Activated B cell treated with CpG ODN at 0.5 μM for 24 hours (primary cell): ENCODE results near the gene RPL13. TPM values are rescaled to one million over a fixed set of nuclear protein-coding genes. Genes with fewer than 3 reads are reported as not detected.

ENCODE experiments used
- ATAC-seq: fragments of 200-7000 bp; cut with Tn5 transposase; one replicate; pipeline ENCODE4 v1.10.0; 2021; ENCODE audit warnings: low read depth, mild to moderate bottlenecking, moderate library complexity
- CTCF ChIA-PET: fragments of 350-600 bp; sonication (Branson Sonifier 250); formaldehyde crosslinking; loops from one replicate; lab custom pipeline; 2021; ENCODE audit warnings: antibody characterized with exemption; lab: Charles Lee
- POLR2A ChIA-PET: fragments of 350-600 bp; sonication (Branson Sonifier 250); formaldehyde crosslinking; loops from one replicate; lab custom pipeline; 2021; ENCODE audit warnings: antibody characterized with exemption; lab: Charles Lee
- DNase-seq: peaks from one replicate; pipeline ENCODE4 v3.0.0; 2022
- H3K27ac Mint-ChIP-seq: one replicate; pipeline ENCODE4 v1.8.0; 2020; ENCODE audit warnings: mixed read lengths
- H3K27me3 Mint-ChIP-seq: one replicate; pipeline ENCODE4 v1.8.0; 2021; ENCODE audit warnings: mixed read lengths
- H3K36me3 Mint-ChIP-seq: one replicate; pipeline ENCODE4 v1.8.0; 2021; ENCODE audit warnings: low read depth, mixed read lengths
- H3K4me1 Mint-ChIP-seq: one replicate; pipeline ENCODE4 v1.8.0; 2021; ENCODE audit warnings: mixed read lengths
- H3K4me3 Mint-ChIP-seq: one replicate; pipeline ENCODE4 v1.8.0; 2020; ENCODE audit warnings: mild to moderate bottlenecking, mixed read lengths
- H3K9me3 Mint-ChIP-seq: one replicate; pipeline ENCODE4 v1.8.0; 2020; ENCODE audit warnings: mixed read lengths
- intact Hi-C: fragments of 100-400 bp; cut with micrococcal nuclease; formaldehyde crosslinking; loops from one replicate; pipeline ENCODE4 v1.15.1; 2024
- total RNA-seq: library from RNA; stranded (reverse); gene quantifications from 2 replicates; pipeline ENCODE4 v1.2.3, GENCODE V29; 2022
- TF ChIP-seq, protein P1 (sequence below): fragments of 200-600 bp; IDR thresholded peaks from one replicate; pipeline ENCODE4 v1.8.0; 2022; ENCODE audit warnings: antibody characterized with exemption, mild to moderate bottlenecking

Gene RPL13
- total RNA-seq, 1 donor from 2014 or later, result 3,566 TPM

DNA sequence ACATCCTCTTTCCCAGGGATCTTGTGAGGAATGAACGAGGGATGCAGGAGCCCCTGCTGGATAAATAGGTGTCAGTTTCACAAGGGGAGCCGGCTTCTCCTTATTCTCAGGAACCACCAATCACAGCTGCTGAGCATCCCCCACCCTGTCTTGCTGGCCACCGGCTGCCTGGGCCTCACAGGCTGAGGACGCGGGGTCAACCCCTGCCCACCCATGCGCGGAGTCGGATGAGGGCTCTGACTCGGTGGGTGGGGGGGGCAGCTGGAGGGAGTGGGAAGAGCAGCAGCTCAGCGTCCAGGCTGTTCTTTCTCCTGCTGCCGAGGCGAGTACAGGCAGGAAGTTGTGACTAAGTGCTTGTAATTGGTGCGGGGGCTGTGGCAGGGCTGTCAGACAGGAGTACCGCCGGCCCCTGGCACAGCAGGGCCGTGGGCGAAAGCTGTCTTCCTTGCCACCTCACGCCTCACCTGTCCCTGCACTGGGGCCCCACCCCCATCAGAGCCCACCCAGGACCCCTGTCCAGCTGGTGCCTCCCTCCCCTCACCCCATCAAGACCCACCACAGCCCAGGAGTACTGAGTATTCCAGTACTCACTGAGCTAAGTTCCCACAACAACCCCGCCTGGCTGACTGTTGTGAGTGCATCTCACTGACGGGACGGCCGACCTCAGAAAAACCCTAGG is 41.9 kb downstream of the RPL13 start:
- intact Hi-C loops, result no loop called here
- CTCF ChIA-PET, result no interaction called here

DNA sequence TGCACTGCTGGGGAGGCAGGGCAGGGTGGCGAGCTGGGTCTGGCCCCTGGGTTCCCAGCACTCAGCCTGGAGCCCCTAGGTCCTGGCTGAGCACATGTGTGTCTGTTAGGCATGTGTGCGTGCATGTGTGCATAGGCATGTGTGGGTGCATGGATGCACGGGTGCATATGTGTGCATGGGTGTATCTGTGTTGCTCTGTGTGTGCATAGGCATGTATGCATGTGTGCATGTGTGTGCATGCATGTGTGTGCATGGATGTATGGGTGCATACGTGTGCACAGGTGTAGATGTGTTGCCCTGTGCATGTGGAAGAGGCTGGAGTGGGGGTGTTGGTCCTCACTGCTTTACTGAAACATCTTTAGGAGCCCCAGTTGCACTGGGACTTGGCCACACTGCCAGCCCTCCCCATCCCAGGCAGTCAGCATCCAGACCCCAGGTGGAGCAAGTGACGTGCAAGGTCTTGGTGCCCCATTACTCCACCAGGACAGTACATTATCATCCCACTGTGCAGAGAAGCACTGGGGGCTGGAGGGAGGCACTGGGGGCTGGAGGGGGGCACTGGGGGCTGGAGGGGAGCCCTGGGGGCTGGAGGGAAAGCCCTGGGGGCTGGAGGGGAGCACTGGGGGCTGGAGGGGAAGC is 42.6 kb downstream of the RPL13 start:
- TF ChIP-seq, protein P1, sequence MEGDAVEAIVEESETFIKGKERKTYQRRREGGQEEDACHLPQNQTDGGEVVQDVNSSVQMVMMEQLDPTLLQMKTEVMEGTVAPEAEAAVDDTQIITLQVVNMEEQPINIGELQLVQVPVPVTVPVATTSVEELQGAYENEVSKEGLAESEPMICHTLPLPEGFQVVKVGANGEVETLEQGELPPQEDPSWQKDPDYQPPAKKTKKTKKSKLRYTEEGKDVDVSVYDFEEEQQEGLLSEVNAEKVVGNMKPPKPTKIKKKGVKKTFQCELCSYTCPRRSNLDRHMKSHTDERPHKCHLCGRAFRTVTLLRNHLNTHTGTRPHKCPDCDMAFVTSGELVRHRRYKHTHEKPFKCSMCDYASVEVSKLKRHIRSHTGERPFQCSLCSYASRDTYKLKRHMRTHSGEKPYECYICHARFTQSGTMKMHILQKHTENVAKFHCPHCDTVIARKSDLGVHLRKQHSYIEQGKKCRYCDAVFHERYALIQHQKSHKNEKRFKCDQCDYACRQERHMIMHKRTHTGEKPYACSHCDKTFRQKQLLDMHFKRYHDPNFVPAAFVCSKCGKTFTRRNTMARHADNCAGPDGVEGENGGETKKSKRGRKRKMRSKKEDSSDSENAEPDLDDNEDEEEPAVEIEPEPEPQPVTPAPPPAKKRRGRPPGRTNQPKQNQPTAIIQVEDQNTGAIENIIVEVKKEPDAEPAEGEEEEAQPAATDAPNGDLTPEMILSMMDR, result no peak
- ATAC-seq (no peak), DNase-seq (no peak)
- peaks cover 8% of the 10 kb centered on the region for H3K4me1 Mint-ChIP-seq
- CTCF ChIA-PET, result no interaction called here
- no peak overlapping the region for H3K4me3 Mint-ChIP-seq
- H3K36me3 Mint-ChIP-seq, result no peaks in the 10 kb centered on the region
- POLR2A ChIA-PET, result no interaction called here
- H3K27ac Mint-ChIP-seq, result no peak overlapping the region
- H3K27me3 Mint-ChIP-seq, result peaks cover 5% of the 10 kb centered on the region
- intact Hi-C loops, result no loop called here
- no peaks in the 10 kb centered on the region for H3K9me3 Mint-ChIP-seq

More for the DNA sequence above, 41.9 kb downstream of the RPL13 start:
- POLR2A ChIA-PET, result no interaction called here
- TF ChIP-seq, protein P1, result no peak
- H3K9me3 Mint-ChIP-seq, result no peaks in the 10 kb centered on the region
- DNase-seq, result no peak
- ATAC-seq, result peak; percentile 52
- peaks cover 5% of the 10 kb centered on the region for H3K27me3 Mint-ChIP-seq
- H3K27ac Mint-ChIP-seq, result no peak overlapping the region
- H3K36me3 Mint-ChIP-seq, result no peaks in the 10 kb centered on the region
- H3K4me3 Mint-ChIP-seq, result no peak overlapping the region
- peaks cover 8% of the 10 kb centered on the region for H3K4me1 Mint-ChIP-seq

DNA sequence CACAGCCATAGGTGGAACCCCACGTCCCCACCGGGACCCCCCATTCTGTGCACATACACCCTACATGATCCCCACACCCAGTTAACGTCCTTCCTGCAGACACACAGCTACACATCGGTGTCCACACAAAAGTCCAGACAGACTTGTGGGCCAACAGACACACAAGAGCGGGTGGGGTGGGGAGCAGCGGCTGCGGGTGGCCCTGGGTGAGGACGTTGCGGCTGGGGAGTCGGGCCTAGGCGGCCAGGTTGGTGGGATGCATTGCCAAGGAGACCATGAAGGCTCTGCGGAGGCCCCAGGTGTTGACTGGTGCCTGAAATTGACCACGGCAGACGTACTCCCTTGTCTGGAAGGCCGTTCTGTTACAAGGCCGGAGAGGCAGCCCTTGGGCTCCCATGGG is 44.3 kb downstream of the RPL13 start:
- POLR2A ChIA-PET, result interaction anchor here (0.6 kb wide), 1 partner anchor 273 kb away, joined by 15 read pairs; no protein-coding TSS in a partner anchor
- Mint-ChIP-seq H3K27me3 (peaks cover 5% of the 10 kb centered on the region), H3K36me3 (no peaks in the 10 kb centered on the region), H3K9me3 (no peaks in the 10 kb centered on the region), H3K4me3 (no peak overlapping the region), H3K4me1 (peaks cover 8% of the 10 kb centered on the region), H3K27ac (no peak overlapping the region)
- DNase-seq (no peak), ATAC-seq (no peak)
- CTCF ChIA-PET, result no interaction called here
- intact Hi-C loops, result no loop called here
- TF ChIP-seq, protein P1, result no peak

- intact Hi-C loops, result no loop called here
- Mint-ChIP-seq H3K4me1 (peaks cover 8% of the 10 kb centered on the region), H3K36me3 (no peaks in the 10 kb centered on the region), H3K27me3 (peaks cover 5% of the 10 kb centered on the region), H3K9me3 (no peaks in the 10 kb centered on the region), H3K27ac (no peak overlapping the region), H3K4me3 (no peak overlapping the region)
- TF ChIP-seq, protein P1, result no peak
- POLR2A ChIA-PET, result no interaction called here
- CTCF ChIA-PET, result no interaction called here
- no peak for ATAC-seq
- no peak for DNase-seq
Measured at GRCh38 chr16:89605186-89605970, 44.9 kb downstream of the RPL13 start.

- CTCF ChIA-PET, result no interaction called here
- ATAC-seq (no peak), DNase-seq (no peak)
- Mint-ChIP-seq H3K9me3 (no peaks in the 10 kb centered on the region), H3K27me3 (peaks cover 5% of the 10 kb centered on the region), H3K4me1 (peaks cover 8% of the 10 kb centered on the region), H3K4me3 (no peak overlapping the region), H3K27ac (no peak overlapping the region), H3K36me3 (no peaks in the 10 kb centered on the region)
- intact Hi-C loops, result no loop called here
- POLR2A ChIA-PET, result no interaction called here
- TF ChIP-seq, protein P1, result no peak
Measured at GRCh38 chr16:89606006-89606405, 45.5 kb downstream of the RPL13 start.
